EH (cell line): Measurements from ENCODE around the gene RASSF5.

Experiments
- DNase-seq: peaks from one replicate; pipeline ENCODE4 v3.0.0-alpha.2; 2015; ENCODE audit warnings: low read depth

Gene RASSF5, protein sequence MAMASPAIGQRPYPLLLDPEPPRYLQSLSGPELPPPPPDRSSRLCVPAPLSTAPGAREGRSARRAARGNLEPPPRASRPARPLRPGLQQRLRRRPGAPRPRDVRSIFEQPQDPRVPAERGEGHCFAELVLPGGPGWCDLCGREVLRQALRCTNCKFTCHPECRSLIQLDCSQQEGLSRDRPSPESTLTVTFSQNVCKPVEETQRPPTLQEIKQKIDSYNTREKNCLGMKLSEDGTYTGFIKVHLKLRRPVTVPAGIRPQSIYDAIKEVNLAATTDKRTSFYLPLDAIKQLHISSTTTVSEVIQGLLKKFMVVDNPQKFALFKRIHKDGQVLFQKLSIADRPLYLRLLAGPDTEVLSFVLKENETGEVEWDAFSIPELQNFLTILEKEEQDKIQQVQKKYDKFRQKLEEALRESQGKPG

DNA sequence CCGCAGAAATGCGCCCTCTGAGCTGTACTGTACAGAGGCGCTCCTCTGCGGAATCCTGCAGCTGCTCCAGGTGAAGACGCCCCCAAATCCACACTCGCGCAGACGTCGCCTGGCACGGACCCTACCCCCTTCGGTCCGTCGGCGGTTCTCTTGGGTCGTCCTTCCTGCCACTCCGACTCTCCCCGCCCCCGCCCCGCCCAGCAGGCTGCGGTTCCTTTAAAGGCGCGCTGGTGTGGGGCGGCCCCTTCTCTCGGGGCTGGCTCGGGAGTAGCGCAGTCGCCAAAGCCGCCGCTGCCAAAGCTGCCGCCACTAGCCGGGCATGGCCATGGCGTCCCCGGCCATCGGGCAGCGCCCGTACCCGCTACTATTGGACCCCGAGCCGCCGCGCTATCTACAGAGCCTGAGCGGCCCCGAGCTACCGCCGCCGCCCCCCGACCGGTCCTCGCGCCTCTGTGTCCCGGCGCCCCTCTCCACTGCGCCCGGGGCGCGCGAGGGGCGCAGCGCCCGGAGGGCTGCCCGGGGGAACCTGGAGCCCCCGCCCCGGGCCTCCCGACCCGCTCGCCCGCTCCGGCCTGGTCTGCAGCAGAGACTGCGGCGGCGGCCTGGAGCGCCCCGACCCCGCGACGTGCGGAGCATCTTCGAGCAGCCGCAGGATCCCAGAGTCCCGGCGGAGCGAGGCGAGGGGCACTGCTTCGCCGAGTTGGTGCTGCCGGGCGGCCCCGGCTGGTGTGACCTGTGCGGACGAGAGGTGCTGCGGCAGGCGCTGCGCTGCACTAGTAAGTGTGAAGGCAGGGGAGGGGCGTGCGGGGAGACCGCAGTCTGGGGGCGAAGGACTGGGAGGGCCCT is at the start of gene RASSF5:
TSS of gene RASSF5 (plus strand) at position 248 of the 846 bp plus-strand sequence. CDS start at position 320, 72 bp downstream.
- DNase-seq = peak; percentile 81

DNA sequence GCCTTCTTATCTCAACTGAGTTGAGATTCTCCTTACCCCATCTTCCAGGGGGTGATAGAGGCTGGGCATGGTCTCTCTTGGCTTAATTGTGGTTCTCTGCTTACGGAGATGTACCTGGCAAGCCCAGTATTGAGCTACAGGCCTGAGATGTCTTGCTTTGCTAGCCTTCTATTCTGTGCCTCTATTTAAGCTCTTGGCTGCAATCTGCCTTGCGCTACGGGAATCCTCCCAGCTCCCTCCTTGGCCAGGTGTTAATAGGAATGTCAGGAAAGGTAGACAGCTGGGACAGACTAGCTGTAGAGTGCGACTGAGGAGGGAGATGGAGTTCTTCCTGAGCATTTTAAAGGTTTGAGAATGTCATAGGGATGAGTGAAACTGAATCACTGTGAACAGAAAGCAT is 47.6 kb upstream of the RASSF5 start:
- no peak for DNase-seq

DNA sequence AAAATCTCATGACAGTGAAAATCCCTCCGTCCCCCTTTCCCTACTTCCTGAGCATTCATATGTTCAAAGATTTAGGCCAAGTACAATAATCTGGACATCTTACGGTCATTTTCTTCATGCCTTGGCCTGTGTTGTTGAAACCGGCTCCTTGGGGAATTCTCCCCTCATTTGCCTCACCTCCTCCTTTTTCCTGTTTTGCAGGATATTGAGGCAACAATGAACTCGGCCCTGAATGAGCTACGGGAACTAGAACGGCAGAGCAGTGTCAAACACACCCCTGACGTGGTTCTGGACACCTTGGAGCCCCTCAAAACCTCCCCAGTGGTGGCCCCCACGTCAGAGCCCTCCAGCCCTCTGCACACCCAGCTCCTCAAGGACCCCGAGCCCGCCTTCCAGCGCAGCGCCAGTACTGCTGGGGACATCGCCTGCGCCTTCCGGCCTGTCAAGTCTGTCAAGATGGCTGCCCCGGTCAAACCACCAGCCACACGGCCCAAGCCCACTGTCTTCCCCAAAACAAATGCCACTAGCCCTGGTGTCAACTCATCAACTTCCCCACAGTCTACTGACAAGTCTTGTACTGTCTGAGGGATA is 46.4 kb upstream of the RASSF5 start:
- no peak for DNase-seq

DNA sequence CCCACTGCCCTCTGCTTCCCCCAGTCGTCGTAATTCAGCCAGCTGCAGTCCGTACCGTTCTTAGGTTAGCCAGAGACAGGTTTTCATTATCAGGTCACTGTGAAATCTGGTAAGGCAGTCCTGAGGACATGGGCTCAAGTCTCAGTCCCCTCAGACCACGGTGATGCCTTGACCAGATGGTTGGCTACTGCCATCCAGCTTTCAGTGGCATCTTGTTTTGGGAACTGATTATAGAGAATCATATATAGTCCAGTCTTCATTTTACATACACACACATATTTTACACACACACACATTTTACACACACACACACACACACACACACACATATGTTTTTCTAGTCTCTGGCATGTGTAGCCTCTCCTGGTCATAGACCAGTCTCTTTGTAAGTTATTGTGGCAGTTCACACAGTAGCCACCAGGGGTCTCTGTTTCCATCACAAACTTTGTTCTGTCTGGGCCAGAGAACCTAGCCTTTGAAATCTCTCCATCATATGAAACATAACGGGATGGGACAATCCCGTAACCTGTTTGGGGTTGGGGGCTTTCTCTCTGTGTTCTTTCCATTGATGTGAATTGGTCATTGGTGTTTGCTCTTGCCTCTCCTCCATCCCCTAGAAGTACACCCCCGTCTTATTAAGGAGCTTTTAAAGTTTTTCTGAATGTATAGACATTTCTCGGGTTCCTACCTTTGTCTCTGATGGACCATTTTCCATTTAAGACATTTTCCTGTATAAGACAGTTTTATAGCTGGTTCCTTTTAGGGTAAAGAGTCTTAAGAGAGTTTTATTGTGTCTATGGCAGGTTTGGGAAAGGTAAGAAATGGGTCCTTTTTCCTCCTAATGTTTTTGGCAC is 45.5 kb upstream of the RASSF5 start:
- peak; percentile 74 for DNase-seq

DNA sequence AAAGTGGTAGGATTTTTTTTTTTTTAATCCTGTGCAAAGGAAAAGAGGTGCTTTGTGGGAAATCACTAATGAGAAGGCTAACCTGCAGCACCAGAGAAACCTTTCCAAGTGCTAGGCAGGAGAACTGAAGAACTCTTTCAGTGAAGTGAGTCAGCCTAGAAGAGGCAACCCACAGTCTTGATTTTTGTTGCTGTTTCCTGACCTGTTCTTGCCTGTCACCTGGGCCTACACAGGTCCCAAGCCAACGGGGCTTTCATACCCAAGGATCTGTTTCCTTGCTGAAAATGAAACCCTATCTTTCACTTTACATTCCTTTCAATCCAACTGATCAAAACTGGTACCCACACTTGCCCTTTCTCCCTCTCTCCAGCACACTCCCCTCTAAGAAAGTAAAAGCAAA is 44.2 kb upstream of the RASSF5 start:
- DNase-seq = no peak

DNA sequence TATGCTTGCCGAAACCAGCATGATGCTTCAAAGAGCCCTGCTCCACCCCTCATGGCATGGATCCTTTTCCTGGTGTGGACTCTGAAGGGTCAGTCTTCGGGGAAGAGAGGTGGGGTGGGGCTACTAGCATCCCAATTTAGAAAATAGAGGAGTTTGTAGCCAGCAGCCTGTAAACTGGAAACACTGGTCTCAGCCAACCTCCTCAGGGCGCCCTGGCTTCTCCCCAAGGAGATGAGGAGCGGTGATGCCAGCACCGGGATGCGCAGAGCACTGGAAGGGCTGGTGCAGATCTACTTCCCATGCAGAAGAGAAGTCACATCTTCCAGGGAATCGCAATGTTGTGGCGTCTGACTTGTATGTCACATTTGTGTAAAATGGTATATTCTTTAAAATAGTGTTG is 43.4 kb upstream of the RASSF5 start:
- DNase-seq = no peak

DNA sequence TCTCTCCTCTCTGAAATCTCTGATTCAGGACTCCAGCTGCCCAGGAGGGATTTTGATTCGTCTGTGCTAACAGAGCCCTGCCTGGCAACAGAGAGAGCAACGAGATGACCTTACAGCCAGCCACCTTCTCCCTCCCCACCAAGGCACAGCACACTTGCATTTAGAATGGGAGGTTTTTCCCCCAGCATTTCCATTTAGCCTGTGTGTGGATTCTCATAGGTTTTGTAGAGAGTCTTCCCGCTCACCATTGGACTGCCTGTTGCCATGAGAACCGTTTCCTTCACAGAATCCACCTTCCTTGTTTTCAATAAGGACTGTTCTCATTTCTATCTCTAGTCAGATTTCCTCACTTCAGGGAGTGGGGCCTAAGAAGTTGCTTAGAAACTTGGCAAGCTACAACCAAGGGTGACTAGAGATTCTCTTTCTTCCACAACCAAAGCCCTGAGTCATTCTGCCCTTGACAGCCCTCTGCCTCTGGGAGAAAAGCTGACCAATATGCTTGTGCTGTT is 42.8 kb upstream of the RASSF5 start:
- DNase-seq = peak; percentile 88

DNA sequence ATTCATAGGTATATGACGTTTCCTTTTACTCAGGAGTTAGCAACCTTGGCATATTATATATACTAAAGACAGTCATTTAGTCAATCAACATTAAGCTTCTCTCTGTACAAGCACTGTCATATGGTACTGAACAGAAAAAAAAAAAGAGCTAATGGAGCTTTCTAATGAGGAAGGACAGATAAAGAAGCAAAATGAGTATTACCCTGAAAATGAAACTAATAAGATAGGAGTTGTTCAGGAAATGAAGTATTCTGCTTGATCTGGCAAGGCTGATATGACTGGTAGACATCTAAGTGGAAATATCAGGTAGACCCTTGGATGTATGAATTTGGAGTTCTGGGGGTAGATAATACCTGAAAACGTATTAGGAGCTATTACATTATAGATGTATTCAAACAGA is 41.4 kb upstream of the RASSF5 start:
- no peak for DNase-seq

DNA sequence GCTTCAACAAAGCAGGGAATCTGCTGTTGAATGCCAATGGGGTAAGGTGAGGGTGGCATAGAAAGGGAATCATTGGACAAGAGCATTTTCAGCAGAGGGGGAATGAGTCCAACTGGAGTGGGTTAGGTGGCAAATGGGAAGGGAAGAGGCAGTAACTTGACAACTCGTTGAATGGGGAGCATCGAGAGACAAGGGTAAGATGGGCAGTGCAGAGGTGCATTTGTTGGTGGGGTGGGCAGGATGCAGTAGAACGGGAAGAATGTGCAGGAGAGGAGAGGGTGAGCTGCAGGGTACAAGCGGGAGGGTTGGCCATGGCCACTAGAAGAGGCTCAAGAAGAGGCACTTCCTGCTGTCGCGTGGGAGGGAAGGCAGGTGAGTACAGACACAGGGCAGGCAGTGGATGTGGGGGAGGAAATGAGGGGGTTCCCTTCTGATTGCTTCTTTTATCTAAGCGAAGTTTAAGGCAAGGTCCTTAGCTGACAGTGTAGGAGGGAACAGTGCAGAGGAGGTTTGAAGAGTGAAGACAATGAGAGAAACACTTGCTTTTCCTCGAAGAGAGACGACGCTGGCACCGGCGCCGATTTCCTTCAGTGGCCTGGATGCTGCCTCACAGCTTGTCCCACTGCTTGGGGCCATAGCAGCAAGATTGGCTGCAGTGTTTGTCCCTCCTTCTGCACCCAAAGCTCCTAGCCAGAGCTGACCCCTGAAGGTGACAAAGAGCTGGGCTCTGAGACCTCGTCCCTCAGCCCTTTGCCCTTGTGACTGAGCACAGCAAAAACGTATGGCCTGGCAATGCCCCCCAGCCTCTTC is 40.3 kb upstream of the RASSF5 start:
- DNase-seq = no peak

DNA sequence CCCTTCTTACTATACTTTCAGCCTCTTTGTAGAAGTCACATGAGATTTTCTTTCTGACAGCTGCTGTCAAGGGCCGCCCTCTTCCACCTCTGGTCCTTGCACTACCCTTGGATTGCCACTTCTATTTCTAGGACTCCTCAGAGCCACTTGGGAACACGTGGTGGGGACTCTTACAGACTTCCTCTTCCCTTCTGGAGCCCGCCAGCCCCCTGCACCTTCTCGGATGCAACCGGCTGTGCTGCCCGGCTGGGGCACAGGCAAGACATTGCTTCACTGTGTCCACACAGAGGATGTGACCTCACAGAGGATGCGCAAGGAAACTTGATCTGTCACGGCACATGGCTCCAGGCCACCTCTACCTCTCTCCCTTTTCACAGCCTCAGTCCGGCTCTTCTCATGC is 39.4 kb upstream of the RASSF5 start:
- DNase-seq = peak; percentile 49

DNA sequence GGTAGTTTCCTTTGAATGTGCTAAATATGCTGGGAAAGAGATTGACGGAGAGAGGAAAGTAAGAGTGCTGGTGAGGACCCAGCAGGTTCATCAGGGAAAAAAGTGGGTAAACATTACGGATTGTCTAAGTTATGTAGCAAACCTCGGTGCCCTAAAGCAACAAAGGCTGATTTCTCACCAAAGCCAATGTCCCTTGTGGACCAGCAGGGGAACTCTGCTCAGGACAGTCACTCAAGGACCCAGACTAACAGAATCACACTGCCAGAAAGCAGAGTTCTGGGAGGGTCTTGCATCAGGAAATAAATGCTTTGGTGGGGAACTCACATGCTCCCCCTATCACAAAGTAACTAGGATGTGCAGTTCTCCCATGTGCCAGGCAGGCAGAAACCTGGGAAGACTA is 38.8 kb upstream of the RASSF5 start:
- no peak for DNase-seq

DNA sequence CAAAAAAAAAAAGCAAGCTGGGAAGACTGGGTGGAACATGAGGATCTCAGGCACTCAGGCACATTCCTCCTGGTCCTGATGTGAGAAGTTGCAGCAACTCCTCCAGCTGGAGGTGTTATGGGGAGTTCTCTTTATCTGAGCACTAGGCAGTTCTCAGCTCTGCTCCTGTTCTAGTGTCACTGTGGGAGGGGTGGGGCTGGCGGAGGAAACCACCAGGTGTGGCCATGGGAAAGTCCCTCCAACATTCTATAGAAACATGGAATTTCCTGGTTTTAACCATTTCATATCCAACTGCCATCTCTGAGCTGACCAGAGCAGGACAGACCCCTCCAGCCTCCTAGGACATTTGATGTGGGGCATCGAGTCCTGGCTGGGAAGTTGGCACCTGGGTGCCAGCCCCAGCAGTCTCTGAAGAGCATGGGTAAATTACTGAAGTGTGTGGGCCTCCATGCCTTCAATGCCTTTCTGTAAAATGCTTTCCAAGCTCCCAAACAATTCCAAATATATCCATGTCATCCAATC is 37.9 kb upstream of the RASSF5 start:
- DNase-seq = no peak

DNA sequence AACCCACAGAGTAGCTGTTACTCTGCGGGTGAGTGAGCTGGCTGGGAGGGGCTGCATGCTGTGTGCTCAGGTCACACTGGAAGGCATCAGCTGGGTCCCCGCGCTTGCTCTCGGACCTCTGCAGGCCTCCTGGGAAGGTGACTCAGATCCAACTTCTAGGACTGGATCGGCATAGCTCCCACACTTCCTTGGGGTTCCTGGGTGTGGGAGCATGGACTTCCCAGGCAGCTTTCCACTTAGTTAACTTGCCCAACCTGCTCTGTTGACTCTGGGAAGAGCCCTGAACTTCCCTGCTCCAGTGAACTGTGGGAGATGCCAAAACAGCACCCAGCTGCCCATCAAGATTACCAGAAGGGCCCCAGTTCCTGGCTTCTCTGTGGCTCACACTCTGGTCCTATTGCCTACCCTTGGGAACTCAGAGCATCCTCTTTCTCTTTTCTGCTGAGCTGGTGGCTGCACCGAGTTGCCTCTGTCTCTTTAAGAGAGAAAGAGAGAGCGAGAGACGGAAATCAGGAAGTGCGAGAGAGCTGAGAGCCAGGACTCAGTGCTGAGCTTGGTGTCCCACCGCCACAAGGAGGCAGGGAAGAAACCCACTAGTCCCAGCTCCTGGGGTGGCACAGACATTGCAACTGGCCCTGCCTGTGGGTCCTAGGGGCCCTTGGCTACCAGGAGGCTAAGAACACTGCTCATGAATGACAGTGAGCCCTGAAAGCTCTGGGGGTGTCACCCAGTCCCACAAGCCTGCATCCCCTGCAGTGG is 37.2 kb upstream of the RASSF5 start, which contains the start of gene IKBKE:
TSS of gene IKBKE (plus strand) at position 544 of the 759 bp plus-strand sequence. CDS start 2,752 bp downstream, outside the sequence.
- DNase-seq = peak; percentile 87

DNA sequence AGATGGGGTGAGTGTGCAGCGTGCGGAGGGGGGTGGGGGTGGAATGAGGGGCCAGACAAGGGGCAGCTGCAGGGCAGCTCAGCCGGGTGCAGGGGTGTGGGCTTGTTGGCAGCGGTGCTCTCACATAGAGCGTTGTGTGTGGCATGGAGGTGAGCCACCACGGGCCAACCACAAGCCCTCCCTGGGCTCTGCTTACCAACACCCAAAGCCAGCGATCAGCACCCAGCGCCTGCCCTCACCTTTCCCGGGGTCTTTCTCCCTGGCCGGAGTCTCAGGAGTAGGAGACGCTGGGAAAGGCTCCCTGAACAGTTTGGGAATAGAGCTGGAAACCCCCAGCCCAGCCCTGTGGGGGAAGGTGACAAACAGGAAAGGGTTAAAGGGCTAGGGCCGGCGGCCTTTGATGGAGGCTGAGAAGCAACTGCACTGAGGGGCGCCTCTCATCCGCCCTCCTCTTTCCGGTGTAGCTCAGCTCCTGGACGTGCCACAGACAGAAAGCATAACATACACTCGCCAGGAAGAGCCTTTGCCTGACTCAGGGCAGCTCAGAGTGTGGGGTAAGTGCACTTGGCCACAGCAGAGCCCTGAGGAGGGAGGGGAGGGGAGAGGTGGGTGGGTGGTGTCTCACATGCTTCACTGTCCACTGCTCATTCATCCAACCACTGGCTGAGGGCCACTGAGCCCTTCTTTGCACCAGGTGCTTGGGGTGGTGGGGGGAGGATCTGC is 36.5 kb upstream of the RASSF5 start:
- peak; percentile 85 for DNase-seq

DNA sequence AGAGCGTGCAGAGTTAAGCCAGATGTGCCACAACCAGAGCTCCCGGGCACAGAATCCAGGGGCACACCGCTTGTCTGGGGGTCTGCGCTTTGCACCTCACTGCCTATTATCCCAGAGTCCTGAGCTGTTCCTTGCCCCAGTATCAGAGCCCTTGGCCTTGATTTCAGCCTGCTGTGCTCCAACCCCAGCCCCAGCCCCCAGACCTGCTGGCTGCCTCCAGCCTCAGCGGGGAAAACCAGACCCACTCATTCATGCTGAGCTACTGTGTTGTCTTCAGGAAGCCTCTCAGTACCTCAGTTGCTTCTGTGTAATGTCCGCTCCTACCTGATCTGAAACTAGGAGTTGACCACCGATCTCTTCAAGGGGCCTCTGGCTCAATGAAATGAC is 35.9 kb upstream of the RASSF5 start:
- no peak for DNase-seq

DNA sequence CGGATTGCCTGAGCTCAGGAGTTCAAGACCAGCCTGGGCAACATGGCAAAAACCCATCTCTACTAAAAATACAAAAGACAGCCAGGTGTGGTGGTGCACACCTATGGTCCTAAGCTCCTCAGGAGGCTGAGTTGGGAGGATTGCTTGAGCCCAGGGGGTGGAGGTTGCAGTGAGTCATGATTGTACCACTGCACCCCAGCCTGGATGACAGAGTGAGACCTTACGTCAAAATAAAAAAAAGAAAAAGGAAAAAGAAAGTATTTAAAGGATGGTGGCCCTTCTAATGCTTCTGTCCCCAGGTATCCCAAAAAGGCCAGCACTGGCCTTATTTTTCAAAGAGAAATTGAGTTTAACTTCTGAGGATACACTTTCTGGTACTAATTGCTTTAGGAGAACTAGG is 35.3 kb upstream of the RASSF5 start:
- no peak for DNase-seq

DNA sequence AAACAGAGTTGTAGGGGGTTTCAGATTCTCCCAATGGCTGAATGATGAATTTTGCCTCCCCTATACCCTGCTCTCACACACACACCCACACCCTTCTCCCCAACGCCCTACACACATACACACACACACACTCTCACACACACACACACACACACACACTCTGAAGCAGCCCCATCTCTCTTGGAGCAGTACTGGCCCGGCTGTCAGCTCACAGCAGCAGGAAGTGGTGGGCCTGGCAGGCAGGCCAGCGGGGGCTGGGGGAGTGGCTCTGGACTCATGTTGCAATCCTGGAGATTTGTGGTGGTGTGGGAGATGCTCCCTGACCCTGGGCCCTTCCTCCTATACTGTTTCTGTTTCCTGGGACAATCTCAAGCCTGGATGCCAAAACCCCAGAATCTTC is 34.9 kb upstream of the RASSF5 start:
- peak; percentile 86 for DNase-seq

DNA sequence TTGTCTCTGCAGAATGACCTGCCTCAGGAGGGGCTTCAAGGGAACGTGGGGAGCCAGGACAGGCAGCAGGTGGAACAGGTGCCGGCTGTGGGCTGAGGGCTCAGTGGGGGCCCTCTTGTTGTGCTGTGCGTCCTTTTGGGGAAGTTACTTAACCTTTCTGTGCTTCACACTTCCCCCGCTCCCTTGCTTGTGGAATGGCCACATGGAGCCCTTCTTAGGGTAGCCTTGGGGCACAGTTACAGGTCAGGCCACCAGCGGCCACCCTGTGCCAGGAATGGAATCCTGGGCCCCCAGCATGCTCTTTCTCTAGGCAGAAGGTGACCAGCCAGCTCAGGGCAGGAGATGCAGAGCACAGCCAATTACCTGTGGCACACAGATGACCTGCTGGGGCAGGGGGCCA is 34.4 kb upstream of the RASSF5 start:
- DNase-seq = no peak

DNA sequence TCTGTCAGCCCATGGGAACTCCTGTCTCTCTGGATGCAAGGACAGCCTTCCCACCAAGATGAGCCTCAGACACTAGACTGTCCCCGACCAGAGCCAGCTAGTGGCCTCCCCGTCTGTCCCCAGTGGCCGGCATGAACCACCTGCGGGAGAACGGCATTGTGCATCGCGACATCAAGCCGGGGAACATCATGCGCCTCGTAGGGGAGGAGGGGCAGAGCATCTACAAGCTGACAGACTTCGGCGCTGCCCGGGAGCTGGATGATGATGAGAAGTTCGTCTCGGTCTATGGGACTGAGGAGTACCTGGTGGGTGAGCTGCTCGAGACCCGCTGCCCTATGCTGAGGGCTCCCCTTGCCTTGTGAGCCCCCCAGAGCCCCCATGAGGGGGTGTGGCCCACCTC is 31.3 kb upstream of the RASSF5 start:
- DNase-seq = no peak
